Endothelial cell of umbilical vein (primary cell): ENCODE data around the gene EFCC1.

Experiments
- CTCF ChIP-seq, 2 donors: IDR thresholded peaks; 1 replicate in 1 of 2; 2 replicates in 1 of 2; pipeline ENCODE4 v1.5.1; 2011; ENCODE audit warnings: low read length in 2 of 2, mild to moderate bottlenecking in 2 of 2, moderate library complexity in 2 of 2, control low read depth in 1 of 2, inconsistent platforms in 1 of 2, low read depth in 1 of 2; ENCODE audit not compliant: insufficient read depth in 1 of 2; ENCODE audit errors: extremely low read depth in 1 of 2
- EZH2 ChIP-seq: IDR thresholded peaks from 2 replicates; pipeline ENCODE4 v1.6.1; 2012; ENCODE audit warnings: borderline replicate concordance, low read depth, mild to moderate bottlenecking, moderate library complexity, low read length, inconsistent platforms; ENCODE audit not compliant: severe bottlenecking
- GATA2 ChIP-seq: IDR thresholded peaks from 2 replicates; pipeline ENCODE4 v1.7.0; 2011; ENCODE audit warnings: low read depth, mild to moderate bottlenecking, moderate library complexity, mixed read lengths, low read length; ENCODE audit not compliant: insufficient read length, insufficient read depth
- JUN ChIP-seq: IDR thresholded peaks from 2 replicates; pipeline ENCODE4 v1.6.1; 2011; ENCODE audit warnings: borderline replicate concordance, low read depth; ENCODE audit not compliant: insufficient read length, insufficient read depth
- MAX ChIP-seq: IDR thresholded peaks from 2 replicates; pipeline ENCODE4 v1.6.1; 2011; ENCODE audit not compliant: insufficient read depth, insufficient read length
- MYC ChIP-seq: IDR thresholded peaks from one replicate; pipeline ENCODE4 v1.6.1; 2011; ENCODE audit warnings: mild to moderate bottlenecking, low read depth, low read length
- POLR2A ChIP-seq: IDR thresholded peaks from 2 replicates; pipeline ENCODE4 v1.6.1; 2012; ENCODE audit warnings: low read depth, mild to moderate bottlenecking, control low read depth, low read length
- POLR2AphosphoS5 ChIP-seq: IDR thresholded peaks from 2 replicates; pipeline ENCODE4 v1.6.1; 2012; ENCODE audit warnings: low read depth, mild to moderate bottlenecking, control low read depth, low read length, moderate library complexity; ENCODE audit not compliant: insufficient read depth

- TF ChIP-seq CTCF (IDR thresholded peaks at IDR 0.05; ENCODE audit: extremely low read depth in 1 of 2, insufficient read depth in 1 of 2, low read depth in 1 of 2, low read length in 2 of 2) (no peak), POLR2A (no peak), POLR2AphosphoS5 (no peak), EZH2 (no peak), MYC (no peak), GATA2 (no peak), MAX (no peak), JUN (no peak)
Observed at GRCh38 chr3:129028866-129029265, 27.8 kb downstream of the EFCC1 start.
